Caco-2 (cell line): ENCODE data around the gene ERBB4. TPM values are rescaled to one million over a fixed set of nuclear protein-coding genes. Genes with fewer than 3 reads are reported as not detected.

Source experiments
- BruUV-seq: library from RNA; stranded (reverse); fragments of 400-500 nt; replicated peaks from 2 replicates; lab custom pipeline; 2021; lab: Mats Ljungman, UMichigan
- CTCF ChIA-PET: fragments of 300-600 bp; sonication (Branson Sonifier 250); formaldehyde crosslinking; loops from one replicate; lab custom pipeline; 2022; ENCODE audit warnings: antibody characterized with exemption; lab: Charles Lee
- POLR2A ChIA-PET: fragments of 300-600 bp; sonication (Branson Sonifier 250); formaldehyde crosslinking; loops from one replicate; lab custom pipeline; 2022; ENCODE audit warnings: antibody characterized with exemption; lab: Charles Lee
- DNase-seq, 2 experiments: peaks; one replicate each; pipeline versions ENCODE4 v3.0.0 to v3.0.0-alpha.2; 2020 to 2022
- H3K27me3 ChIP-seq: replicated peaks from 2 replicates; pipeline ENCODE4 v1.6.0; 2011; ENCODE audit warnings: low read length; ENCODE audit not compliant: control insufficient read depth, insufficient read depth
- H3K36me3 ChIP-seq: 2 replicates; pipeline ENCODE4 v1.5.1; 2011; ENCODE audit warnings: low read length; ENCODE audit not compliant: control insufficient read depth, insufficient read depth
- H3K4me1 ChIP-seq: fragments of 250-450 bp; sonication (Bioruptor Pico); 2 replicates; pipeline ENCODE4 v1.5.1; 2020; ENCODE audit warnings: mild to moderate bottlenecking
- H3K4me3 ChIP-seq: 2 replicates; pipeline ENCODE4 v1.5.1; 2011; ENCODE audit warnings: low read depth, mild to moderate bottlenecking, control low read depth, low read length
- H3K9me3 ChIP-seq: fragments of 250-450 bp; sonication (Bioruptor Pico); 2 replicates; pipeline ENCODE4 v1.5.1; 2020; ENCODE audit warnings: mild to moderate bottlenecking, moderate library complexity
- H3K27ac Mint-ChIP-seq: one replicate; pipeline ENCODE4 v1.8.0; 2022; ENCODE audit warnings: mixed read lengths; ENCODE audit not compliant: unreplicated experiment
- H3K27me3 Mint-ChIP-seq: one replicate; pipeline ENCODE4 v1.8.0; 2022; ENCODE audit warnings: mixed read lengths; ENCODE audit not compliant: insufficient read depth, unreplicated experiment
- H3K36me3 Mint-ChIP-seq: one replicate; pipeline ENCODE4 v1.8.0; 2022; ENCODE audit warnings: mild to moderate bottlenecking, mixed read lengths; ENCODE audit not compliant: insufficient read depth, unreplicated experiment
- H3K4me1 Mint-ChIP-seq: one replicate; pipeline ENCODE4 v1.8.0; 2022; ENCODE audit warnings: low read depth, mixed read lengths; ENCODE audit not compliant: unreplicated experiment
- H3K4me3 Mint-ChIP-seq: one replicate; pipeline ENCODE4 v1.8.0; 2022; ENCODE audit warnings: mild to moderate bottlenecking, moderate library complexity, mixed read lengths; ENCODE audit not compliant: unreplicated experiment
- H3K9me3 Mint-ChIP-seq: one replicate; pipeline ENCODE4 v1.8.0; 2022; ENCODE audit warnings: mixed read lengths; ENCODE audit not compliant: unreplicated experiment
- intact Hi-C: fragments of 100-400 bp; cut with micrococcal nuclease; formaldehyde crosslinking; loops from one replicate; pipeline ENCODE4 v1.10.0; 2022; ENCODE audit not compliant: unreplicated experiment
- total RNA-seq: library from RNA; stranded (reverse); gene quantifications from 2 replicates; pipeline ENCODE4 v1.2.3, GENCODE V29; 2022
- TF ChIP-seq, protein P1 (sequence below), 2 experiments: fragments of 200-600 bp in 1 of 2; IDR thresholded peaks; 1 replicate in 1 of 2; 2 replicates in 1 of 2; pipeline versions ENCODE4 v1.5.1 to v1.8.0; 2011 to 2022; ENCODE audit warnings: antibody characterized with exemption in 1 of 2, control low read depth in 1 of 2, inconsistent platforms in 1 of 2, low read depth in 1 of 2, low read length in 1 of 2, mild to moderate bottlenecking in 1 of 2, moderate library complexity in 1 of 2; ENCODE audit not compliant: insufficient read depth in 1 of 2, severe bottlenecking in 1 of 2, unreplicated experiment in 1 of 2

ERBB4 gene
- total RNA-seq, 1 experiment from 2014 or later: not detected

DNA sequence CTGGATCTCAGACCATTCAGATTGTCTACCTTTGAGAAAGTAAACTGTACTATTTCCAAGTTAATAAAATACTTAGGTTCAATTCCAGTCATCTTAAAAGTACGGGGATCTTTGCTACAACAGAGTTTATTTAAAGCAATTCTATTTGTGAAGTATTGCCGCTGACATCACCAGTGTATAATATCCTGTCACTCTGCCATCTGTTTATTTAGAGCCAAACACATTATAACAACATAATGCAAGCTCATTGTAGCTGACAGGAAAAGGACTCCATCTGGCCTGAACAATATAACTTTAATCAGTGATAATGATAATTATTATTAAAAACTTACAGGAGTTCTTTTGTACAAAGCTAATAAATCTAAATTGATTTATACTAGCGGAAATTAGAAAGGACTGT, 786.8 kb downstream of the ERBB4 start:
- H3K4me3 Mint-ChIP-seq: no peak overlapping the region
- no peaks in the 10 kb centered on the region for H3K4me1 ChIP-seq
- no peaks in the 10 kb centered on the region for H3K9me3 Mint-ChIP-seq
- no TSS peak for BruUV-seq
- no peak for DNase-seq
- H3K4me3 ChIP-seq: no peak overlapping the region
- no peaks in the 10 kb centered on the region for H3K27me3 ChIP-seq
- TF ChIP-seq, protein P1, sequence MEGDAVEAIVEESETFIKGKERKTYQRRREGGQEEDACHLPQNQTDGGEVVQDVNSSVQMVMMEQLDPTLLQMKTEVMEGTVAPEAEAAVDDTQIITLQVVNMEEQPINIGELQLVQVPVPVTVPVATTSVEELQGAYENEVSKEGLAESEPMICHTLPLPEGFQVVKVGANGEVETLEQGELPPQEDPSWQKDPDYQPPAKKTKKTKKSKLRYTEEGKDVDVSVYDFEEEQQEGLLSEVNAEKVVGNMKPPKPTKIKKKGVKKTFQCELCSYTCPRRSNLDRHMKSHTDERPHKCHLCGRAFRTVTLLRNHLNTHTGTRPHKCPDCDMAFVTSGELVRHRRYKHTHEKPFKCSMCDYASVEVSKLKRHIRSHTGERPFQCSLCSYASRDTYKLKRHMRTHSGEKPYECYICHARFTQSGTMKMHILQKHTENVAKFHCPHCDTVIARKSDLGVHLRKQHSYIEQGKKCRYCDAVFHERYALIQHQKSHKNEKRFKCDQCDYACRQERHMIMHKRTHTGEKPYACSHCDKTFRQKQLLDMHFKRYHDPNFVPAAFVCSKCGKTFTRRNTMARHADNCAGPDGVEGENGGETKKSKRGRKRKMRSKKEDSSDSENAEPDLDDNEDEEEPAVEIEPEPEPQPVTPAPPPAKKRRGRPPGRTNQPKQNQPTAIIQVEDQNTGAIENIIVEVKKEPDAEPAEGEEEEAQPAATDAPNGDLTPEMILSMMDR (IDR thresholded peaks at IDR 0.05; ENCODE audit: insufficient read depth in 1 of 2, low read depth in 1 of 2, low read length in 1 of 2, severe bottlenecking in 1 of 2, unreplicated experiment in 1 of 2): no peak
- H3K27me3 Mint-ChIP-seq: no peaks in the 10 kb centered on the region
- H3K4me1 Mint-ChIP-seq: no peaks in the 10 kb centered on the region
- ChIA-PET POLR2A (no interaction called here), CTCF (no interaction called here)
- H3K36me3 ChIP-seq: no peaks in the 10 kb centered on the region
- intact Hi-C loops: no loop called here
- no peak overlapping the region for H3K27ac Mint-ChIP-seq
- H3K9me3 ChIP-seq: no peaks in the 10 kb centered on the region
- no peaks in the 10 kb centered on the region for H3K36me3 Mint-ChIP-seq

DNA sequence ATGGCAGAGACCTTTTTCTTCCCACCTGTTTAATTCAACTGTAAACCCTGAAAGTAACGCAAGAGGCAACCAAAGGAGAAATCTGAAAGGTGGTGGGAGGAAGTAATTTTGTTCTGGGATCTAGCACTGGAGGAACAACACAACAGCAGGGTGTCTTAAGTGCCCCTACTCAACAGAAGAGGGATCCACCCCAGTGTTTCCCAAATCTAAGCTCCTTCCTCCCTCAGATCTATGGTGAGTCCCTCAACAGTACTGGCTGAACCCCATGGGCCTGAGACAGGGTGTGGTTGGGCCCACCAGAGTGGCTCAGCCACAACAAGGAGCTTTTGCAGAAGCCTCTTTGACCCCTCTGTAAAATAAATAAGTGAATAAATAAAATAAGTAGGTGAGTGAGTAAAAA, 790.3 kb downstream of the ERBB4 start:
- H3K36me3 Mint-ChIP-seq: no peaks in the 10 kb centered on the region
- no peak for DNase-seq
- no peaks in the 10 kb centered on the region for H3K4me1 Mint-ChIP-seq
- Histone ChIP-seq H3K36me3 (no peaks in the 10 kb centered on the region), H3K4me3 (no peak overlapping the region), H3K27me3 (no peaks in the 10 kb centered on the region), H3K4me1 (no peaks in the 10 kb centered on the region), H3K9me3 (no peaks in the 10 kb centered on the region)
- ChIA-PET CTCF (no interaction called here), POLR2A (no interaction called here)
- no peak overlapping the region for H3K27ac Mint-ChIP-seq
- peaks cover 3% of the 10 kb centered on the region for H3K27me3 Mint-ChIP-seq
- BruUV-seq: no TSS peak
- H3K9me3 Mint-ChIP-seq: no peaks in the 10 kb centered on the region
- H3K4me3 Mint-ChIP-seq: no peak overlapping the region
- intact Hi-C loops: loop anchor here (5.0 to 10.0 kb wide), 2 partner anchors 396 to 774 kb away; no protein-coding TSS in a partner anchor
- TF ChIP-seq, protein P1 (IDR thresholded peaks at IDR 0.05; ENCODE audit: insufficient read depth in 1 of 2, low read depth in 1 of 2, low read length in 1 of 2, severe bottlenecking in 1 of 2, unreplicated experiment in 1 of 2): no peak

DNA sequence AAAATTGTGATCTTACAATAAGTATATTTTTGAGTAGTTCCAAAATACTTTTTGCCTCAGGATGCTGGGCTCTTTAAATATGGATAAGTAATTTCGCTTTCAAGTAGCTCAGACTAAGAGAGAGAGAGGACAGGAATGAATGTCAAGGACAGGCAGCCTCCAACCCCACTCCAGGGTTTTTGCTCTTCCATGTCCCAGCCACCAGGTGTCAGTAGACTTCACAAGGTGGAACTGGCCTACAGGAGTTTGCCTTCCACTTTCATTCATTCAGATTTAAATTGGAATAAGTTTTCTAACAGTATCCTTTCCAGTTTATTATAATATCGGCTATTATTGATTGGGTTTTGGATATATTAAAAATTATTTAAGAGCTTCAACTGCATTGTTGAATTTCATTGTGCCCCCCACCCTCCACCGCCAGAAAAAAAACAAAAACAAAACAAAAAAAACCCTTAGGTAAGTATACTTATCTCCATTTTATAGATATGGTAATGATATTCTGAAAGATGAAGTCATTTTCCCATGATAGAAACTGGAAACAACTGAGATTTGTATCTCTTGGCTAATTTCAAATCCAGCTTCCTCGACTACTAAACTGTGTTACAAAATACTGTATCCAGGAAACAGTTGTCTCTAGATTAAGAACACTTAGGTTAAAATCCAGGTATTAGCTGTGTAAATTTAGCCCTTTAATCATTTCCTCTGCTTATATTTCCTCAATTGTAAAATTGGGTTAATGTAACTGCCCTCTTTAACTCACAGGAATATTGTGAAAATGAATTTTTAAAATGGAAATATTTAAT, 793.1 kb downstream of the ERBB4 start:
- no peaks in the 10 kb centered on the region for H3K9me3 ChIP-seq
- no peaks in the 10 kb centered on the region for H3K4me1 Mint-ChIP-seq
- BruUV-seq: no TSS peak
- POLR2A ChIA-PET: no interaction called here
- CTCF ChIA-PET: interaction anchor here (0.5 kb wide), 1 partner anchor 504 kb away, joined by 3 read pairs; no protein-coding TSS in a partner anchor
- no peaks in the 10 kb centered on the region for H3K9me3 Mint-ChIP-seq
- peaks cover 5% of the 10 kb centered on the region; the same call in 1 of the 2 replicates for H3K4me1 ChIP-seq
- H3K4me3 ChIP-seq: no peak overlapping the region
- DNase-seq: peak; percentile 63 to 69
- no peaks in the 10 kb centered on the region for H3K36me3 ChIP-seq
- no peaks in the 10 kb centered on the region for H3K36me3 Mint-ChIP-seq
- H3K27me3 ChIP-seq: no peaks in the 10 kb centered on the region
- no peak overlapping the region for H3K4me3 Mint-ChIP-seq
- intact Hi-C loops: loop anchor here (1.0 to 10.0 kb wide), 6 partner anchors 260 to 822 kb away; no protein-coding TSS in a partner anchor
- TF ChIP-seq, protein P1 (IDR thresholded peaks at IDR 0.05; ENCODE audit: insufficient read depth in 1 of 2, low read depth in 1 of 2, low read length in 1 of 2, severe bottlenecking in 1 of 2, unreplicated experiment in 1 of 2): peak; percentile 81 to 90
- H3K27me3 Mint-ChIP-seq: peaks cover 5% of the 10 kb centered on the region
- no peak overlapping the region for H3K27ac Mint-ChIP-seq
